H1 (cell line): Measurements from ENCODE around the gene GLIS2. TPM values are rescaled to one million over a fixed set of nuclear protein-coding genes. Genes with fewer than 3 reads are reported as not detected.

ENCODE experiments used
- TAF1 ChIP-seq: IDR thresholded peaks from 2 replicates; pipeline ENCODE4 v1.6.1; 2011; ENCODE audit warnings: mild to moderate bottlenecking, low read depth, low read length
- polyA plus RNA-seq, 7 experiments: library from polyadenylated mRNA; depleted of rRNA in 3 of 7; stranded (reverse) in 5 of 7; unstranded in 2 of 7; fragments of >200 nt in 5 of 7; fragments of 200-250 nt in 2 of 7; gene quantifications; 1 replicate in 5 of 7; 2 replicates in 1 of 7; 4 replicates in 1 of 7; pipeline versions ENCODE4 v1.2.1 to v1.2.3, GENCODE V29; 2011 to 2013; ENCODE audit warnings: missing spikeins in 2 of 7, mixed read lengths in 2 of 7
- total RNA-seq: library from RNA; stranded (reverse); fragmentation: NEBNext Ultra II Directional; extraction: Animal tissue kit (Norgen Biotek cat#: 25700); gene quantifications from 2 replicates; pipeline ENCODE4 v1.2.1, GENCODE V29; 2021
- TF ChIP-seq, protein P1 (sequence below): fragments of 300-600 bp; sonication (generic); IDR thresholded peaks from 2 replicates; pipeline ENCODE4 v1.7.1; 2012; ENCODE audit warnings: low read length, moderate library complexity, mild to moderate bottlenecking, inconsistent platforms; ENCODE audit not compliant: insufficient replicate concordance

GLIS2 gene
- total and polyA plus RNA-seq, 2 of the 8 experiments (the other 6 are each of a cell fraction or from before 2014, with no cell fraction given) = 4.3 to 17.4 TPM

DNA sequence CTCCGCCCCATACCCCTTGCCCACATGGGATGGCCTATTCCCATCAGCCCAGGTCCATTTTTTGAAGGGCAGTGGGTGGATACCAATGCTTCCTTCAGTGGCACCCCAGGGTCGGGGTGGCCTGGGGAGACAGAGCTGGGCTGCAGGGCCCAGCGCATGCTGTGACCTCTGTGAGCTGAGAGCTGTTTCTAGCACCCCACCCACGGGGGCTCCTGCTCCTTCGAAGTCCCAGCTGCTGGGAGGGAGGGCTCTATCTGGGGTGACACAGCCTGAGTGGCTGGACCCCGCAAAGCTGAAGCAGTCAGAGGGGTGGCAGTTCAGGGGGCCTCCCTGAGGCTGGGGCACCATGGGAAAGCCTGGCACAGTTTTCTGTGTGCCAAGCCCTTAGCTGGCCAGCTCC is 24.6 kb downstream of the GLIS2 start (continued):
- TF ChIP-seq, protein P1, sequence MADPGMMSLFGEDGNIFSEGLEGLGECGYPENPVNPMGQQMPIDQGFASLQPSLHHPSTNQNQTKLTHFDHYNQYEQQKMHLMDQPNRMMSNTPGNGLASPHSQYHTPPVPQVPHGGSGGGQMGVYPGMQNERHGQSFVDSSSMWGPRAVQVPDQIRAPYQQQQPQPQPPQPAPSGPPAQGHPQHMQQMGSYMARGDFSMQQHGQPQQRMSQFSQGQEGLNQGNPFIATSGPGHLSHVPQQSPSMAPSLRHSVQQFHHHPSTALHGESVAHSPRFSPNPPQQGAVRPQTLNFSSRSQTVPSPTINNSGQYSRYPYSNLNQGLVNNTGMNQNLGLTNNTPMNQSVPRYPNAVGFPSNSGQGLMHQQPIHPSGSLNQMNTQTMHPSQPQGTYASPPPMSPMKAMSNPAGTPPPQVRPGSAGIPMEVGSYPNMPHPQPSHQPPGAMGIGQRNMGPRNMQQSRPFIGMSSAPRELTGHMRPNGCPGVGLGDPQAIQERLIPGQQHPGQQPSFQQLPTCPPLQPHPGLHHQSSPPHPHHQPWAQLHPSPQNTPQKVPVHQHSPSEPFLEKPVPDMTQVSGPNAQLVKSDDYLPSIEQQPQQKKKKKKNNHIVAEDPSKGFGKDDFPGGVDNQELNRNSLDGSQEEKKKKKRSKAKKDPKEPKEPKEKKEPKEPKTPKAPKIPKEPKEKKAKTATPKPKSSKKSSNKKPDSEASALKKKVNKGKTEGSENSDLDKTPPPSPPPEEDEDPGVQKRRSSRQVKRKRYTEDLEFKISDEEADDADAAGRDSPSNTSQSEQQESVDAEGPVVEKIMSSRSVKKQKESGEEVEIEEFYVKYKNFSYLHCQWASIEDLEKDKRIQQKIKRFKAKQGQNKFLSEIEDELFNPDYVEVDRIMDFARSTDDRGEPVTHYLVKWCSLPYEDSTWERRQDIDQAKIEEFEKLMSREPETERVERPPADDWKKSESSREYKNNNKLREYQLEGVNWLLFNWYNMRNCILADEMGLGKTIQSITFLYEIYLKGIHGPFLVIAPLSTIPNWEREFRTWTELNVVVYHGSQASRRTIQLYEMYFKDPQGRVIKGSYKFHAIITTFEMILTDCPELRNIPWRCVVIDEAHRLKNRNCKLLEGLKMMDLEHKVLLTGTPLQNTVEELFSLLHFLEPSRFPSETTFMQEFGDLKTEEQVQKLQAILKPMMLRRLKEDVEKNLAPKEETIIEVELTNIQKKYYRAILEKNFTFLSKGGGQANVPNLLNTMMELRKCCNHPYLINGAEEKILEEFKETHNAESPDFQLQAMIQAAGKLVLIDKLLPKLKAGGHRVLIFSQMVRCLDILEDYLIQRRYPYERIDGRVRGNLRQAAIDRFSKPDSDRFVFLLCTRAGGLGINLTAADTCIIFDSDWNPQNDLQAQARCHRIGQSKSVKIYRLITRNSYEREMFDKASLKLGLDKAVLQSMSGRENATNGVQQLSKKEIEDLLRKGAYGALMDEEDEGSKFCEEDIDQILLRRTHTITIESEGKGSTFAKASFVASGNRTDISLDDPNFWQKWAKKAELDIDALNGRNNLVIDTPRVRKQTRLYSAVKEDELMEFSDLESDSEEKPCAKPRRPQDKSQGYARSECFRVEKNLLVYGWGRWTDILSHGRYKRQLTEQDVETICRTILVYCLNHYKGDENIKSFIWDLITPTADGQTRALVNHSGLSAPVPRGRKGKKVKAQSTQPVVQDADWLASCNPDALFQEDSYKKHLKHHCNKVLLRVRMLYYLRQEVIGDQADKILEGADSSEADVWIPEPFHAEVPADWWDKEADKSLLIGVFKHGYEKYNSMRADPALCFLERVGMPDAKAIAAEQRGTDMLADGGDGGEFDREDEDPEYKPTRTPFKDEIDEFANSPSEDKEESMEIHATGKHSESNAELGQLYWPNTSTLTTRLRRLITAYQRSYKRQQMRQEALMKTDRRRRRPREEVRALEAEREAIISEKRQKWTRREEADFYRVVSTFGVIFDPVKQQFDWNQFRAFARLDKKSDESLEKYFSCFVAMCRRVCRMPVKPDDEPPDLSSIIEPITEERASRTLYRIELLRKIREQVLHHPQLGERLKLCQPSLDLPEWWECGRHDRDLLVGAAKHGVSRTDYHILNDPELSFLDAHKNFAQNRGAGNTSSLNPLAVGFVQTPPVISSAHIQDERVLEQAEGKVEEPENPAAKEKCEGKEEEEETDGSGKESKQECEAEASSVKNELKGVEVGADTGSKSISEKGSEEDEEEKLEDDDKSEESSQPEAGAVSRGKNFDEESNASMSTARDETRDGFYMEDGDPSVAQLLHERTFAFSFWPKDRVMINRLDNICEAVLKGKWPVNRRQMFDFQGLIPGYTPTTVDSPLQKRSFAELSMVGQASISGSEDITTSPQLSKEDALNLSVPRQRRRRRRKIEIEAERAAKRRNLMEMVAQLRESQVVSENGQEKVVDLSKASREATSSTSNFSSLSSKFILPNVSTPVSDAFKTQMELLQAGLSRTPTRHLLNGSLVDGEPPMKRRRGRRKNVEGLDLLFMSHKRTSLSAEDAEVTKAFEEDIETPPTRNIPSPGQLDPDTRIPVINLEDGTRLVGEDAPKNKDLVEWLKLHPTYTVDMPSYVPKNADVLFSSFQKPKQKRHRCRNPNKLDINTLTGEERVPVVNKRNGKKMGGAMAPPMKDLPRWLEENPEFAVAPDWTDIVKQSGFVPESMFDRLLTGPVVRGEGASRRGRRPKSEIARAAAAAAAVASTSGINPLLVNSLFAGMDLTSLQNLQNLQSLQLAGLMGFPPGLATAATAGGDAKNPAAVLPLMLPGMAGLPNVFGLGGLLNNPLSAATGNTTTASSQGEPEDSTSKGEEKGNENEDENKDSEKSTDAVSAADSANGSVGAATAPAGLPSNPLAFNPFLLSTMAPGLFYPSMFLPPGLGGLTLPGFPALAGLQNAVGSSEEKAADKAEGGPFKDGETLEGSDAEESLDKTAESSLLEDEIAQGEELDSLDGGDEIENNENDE = no peak
- no peak for TF ChIP-seq TAF1
